T-helper 9 cell (primary cell): ENCODE data around the gene RRM1.
"Not testable (repeated sequence)": the region's sequence is repeated elsewhere in the genome, so short reads cannot be mapped to it uniquely, and the experiment has no call there.

Source experiments
- DNase-seq: peaks from one replicate; pipeline ENCODE4 v3.0.0-alpha.2; 2020

RRM1 gene

DNA sequence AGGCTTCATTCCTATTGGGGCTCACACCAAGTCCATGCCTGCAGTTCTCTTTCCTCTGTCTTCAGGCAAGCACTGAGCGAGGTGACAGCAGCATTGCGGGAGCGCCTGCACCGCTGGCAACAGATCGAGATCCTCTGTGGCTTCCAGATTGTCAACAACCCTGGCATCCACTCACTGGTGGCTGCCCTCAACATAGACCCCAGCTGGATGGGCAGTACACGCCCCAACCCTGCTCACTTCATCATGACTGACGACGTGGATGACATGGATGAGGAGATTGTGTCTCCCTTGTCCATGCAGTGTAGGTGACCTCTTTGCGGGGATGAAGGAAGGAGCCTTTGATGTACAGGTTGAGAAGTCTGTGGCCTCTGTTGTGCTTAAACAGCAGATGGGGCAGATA lies 11.4 kb upstream of the RRM1 start:
- no peak for DNase-seq

DNA sequence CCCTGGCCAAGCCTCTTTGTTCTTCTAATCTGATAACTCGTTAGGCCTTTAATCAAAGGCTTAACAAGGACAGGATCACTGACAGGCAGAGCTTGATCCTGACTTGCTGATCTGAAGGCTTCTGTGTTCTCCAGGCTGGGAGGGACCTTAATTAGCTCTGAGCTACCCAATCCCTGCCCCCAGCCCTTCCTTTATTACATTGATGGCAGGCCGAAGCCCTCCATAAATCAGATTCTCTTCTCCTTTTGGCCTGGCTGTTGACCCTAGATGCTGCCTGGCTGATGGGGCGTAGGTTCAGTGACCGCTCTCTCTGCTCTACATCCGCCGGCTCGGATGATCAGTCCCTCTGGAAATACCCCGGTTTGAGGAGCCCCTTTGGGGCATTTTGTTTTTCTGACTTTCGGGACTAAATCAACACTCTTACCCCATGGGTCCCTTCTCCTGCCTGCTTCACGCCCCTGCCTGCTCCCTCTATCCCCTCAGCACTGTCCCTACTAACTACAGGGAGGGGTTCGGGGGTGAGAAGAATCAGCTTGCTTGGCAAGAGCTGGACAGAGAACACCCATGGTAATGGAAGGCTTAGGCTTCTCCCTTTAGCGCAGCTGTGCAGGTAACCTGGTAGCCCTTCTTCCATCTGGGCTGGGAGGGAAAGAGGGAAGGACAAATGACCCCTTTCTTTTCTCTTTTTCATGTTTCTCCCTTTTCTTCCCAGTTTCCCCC lies 10.0 kb upstream of the RRM1 start:
- no peak for DNase-seq

DNA sequence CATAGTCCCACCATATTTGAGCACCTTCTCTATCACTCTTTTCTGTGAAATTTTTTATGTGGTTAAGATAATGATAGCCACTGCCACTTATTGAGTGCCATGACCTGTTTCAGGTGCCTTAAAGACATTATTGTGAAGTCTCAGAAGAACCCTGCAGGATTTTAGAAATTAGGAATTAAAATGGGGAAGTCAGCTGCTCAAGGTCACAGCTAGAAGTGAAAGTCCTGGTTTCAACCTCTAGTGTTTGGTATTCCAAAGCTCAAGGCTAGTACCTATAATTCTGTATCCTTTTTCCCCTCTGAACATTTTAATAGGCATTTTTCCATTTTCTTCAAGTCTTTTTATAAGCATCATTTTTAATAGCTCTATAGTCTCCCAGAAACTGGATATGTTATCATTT lies 9.0 kb upstream of the RRM1 start:
- no peak for DNase-seq

DNA sequence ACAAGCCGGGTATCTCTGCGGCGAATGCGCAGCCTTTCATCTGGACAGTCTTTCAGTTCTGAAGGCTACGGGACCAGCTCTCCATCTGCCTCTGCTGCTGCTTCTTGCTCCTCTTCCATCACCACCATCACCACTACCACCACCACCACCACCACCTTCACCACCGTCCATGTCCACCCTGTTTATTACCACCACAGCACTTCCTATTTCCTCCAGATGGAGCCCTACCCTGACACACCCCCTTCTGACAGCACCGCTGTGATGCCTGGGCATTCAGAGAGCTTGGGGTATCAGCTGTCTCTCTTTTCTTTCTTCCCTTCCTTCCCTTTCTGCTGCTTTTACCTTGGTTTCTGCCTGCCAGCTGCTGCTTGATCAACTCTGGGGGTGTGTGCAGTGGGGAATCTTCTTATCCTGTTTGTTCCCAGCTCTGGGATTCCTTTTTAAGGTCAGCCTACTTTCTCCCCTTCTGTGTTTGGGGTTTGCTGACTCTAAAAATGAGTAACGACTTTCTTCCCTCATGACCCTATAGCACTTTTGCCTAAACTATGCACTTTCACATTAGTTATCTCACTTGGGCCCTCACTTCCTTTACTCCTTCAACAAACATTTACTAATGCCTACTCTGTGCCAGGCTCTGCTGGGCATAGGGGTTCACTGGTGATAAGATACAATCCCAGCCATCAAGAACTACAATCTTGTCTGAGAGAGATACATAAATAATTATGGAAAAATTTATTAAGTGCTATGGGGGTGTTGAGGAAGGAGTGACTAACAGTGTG lies 7.8 kb upstream of the RRM1 start:
- no peak for DNase-seq

DNA sequence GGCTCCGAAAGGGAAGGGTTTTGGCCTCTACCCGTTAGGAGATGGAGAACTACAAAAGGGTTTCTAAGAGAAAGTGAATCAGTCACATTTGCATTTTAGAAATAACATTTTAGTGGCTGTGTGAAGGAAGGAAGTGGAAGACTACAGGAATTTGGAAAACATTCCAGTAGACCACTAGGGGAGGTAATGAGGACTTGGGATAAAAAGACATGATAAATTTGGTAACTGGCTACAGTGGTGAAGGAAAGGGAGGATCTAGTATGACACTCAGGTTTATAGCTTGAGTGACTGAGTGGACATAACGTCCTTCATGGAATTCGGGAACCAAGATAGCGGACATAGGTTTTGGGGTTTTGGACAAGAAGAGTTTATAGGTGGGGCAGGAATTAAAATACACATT lies 7.0 kb upstream of the RRM1 start:
- no peak for DNase-seq

DNA sequence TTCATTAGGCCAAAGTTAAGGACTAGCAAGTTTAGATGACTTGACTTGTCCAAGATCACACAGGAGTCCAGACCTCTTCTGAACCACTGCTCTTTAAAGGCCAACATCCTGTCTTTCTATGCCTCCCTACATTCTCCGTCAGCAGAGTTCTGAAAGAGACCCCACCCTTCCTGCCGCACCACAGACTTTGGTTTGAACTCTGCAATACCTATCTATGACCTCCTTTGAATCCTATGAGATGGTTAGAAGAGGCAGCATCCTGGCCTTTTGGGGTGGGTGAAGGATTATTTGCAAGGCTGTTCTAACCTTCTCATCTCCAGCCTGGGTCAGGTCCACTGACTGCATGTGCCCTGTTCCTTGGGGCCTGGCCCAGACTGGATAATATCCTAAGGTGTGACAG lies 4.3 kb upstream of the RRM1 start:
- peak; percentile 30 for DNase-seq

DNA sequence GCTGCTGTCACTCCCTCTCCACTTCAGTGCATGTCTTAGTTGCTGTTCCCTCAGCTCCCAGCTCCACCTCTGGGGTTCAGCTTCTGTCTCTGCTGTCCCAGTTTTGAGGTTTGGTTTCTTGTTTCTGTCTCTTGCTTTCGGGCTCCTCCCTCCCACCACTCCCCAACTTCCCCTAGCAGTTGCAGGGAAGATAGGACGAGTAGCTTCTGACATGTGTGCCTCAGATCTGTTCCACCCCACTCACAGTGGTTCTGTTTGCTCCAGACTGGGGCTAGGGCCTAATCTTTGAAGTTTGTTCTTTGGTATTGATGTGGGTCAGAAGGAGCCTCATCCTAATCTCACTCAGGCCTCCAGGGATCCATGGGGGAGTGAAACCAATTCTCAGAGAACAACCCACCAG lies 2.6 kb upstream of the RRM1 start:
- no peak for DNase-seq

DNA sequence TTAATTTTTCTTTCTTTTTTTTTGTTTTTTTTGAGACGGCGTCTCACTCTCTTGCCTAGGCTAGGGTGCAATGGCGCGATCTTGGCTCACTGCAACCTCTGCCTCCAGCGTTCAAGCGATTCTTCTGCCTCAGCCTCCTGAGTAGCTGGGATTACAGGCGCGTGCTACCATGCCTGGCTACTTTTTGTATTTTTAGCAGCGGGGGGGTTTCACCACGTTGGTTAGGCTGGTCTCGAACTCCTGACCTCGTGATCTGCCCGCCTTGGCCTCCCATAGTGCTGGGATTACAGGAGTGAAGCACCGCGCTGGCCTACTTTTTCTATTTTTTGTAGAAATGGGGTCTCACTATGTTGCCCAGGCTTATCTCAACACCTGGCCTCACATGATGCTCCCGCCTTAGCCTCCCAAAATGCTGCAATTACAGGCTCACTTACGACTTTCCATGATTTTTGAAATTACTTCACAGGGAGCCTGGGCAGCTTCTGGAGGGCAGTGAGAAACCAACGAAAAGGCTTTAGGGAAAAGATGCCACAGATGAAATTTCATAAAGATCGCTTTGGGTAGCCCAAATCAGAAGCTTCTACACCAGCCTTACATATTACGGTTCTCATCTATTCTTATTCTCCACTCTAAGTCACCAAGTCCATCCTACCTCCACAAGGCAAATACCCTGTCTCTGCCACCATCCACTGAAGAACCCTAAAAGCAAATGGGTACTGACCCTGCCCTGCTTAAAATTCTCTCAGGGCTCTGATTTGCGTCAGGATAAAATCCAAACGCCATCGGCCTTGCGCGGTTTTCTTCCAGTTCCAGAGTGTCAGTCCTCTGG lies 866 bp upstream of the RRM1 start:
- no peak for DNase-seq

DNA sequence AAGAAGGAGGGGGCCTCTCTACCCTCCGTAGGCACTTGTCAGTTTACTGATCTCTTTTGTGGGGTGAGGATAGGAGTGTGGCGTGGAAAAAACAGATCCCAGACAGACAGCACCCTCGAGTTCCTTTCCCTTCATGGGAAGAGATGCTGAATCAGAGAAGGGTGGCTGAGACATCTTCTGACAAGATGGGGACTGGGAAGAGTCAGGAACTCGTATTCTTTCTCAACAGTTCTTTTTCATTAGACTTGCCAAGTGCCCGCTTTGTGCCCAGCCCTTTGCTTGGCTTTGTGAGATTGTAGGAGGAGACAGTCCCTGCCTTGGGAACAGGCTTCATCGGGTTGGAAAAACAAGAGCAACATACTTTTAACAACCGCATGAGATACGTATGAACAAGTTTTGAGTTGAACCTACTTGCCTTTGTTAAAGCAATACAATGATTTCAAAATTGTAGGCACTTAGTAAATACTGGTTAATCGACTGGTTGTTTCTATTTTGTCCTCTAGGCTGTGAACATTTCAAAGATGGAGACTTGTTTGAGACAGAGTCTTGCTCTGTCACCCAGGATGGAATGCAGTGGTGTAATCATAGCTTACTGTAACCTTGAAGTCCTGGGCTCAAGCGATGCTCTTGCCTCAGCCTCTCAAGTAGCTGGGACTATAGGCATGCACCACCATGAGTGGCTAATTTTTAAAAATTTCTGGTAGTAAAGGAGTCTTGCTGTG lies 1.1 kb downstream of the RRM1 start:
- DNase-seq, result no peak

DNA sequence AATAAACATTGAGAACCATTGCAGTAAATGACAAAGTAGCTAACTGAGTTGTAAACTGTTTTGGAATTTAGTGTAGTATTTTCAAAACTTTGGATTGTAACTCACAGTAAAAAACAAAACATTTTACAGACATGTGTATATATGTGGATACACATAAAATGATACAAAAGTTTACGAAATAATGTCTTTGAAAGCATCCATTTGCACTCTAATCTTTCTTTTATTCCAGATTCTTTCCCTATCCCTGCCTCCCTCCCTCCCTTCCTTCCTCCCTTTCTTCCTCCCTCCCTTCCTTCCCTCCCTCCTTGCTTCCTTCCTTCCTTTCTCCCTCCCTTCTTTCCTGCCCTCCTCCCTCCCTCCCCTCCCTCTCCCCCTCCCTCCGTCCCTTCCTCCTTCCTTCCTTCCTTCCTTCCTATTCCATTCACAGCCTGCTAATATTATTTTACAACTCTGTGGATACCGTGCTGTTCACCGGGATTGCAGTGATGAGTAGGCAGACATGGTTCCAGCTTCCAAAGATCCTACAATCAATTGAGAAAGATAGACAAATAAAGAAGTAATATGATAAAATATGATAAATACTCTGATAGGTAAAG lies 3.5 kb downstream of the RRM1 start:
- no peak for DNase-seq

DNA sequence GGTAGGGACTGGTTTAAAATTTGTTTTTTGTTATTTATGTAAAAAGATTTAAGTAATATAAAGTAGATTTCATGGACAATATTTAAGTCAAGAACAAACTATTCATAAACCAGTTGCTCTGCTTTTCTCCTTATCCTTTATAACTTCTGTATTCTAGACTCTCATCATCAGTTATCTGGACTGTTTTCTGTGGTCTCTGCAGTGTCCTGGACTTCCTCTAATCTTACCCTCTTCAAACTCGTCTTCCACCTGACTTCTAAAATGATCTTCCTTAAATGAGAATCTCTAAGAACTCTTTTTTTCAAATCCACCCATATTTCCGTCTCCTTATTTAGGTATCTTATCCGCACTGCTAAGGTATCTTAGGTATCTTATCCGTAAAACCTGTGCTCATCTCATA lies 8.1 kb downstream of the RRM1 start:
- DNase-seq, result no peak

DNA sequence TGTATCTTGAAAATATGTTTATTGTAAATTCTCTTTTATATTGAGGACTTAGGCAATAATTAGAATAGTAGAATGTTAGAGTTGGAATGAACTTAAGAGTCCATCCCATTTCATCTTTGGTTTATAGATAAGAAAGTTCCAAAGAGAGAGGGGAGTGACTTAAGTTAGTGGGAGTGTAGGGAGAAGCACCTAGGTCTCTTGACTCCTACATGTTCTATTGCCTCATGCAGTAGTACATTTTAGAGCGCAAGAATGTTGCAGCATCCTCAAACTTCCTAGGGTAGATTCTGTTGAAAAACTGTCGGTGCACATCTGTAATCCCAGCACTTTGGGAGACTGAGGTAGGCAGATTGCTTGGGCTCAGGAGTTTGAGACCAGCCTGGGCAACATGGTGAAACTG lies 8.7 kb downstream of the RRM1 start:
- DNase-seq, result no peak

DNA sequence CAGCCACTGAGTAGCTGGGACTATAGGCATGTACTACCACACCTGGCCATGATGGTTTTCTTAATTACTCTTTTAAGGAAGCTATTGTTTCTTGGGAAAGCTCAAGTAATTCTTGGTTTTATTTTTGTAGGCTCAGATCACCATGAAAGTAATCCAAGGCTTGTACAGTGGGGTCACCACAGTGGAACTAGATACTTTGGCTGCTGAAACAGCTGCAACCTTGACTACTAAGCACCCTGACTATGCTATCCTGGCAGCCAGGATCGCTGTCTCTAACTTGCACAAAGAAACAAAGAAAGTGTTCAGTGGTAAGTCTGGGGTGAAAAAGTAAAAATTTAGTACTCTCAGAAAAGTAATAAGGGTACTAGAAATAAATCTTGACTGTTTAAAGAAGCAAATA lies 11.3 kb downstream of the RRM1 start:
- DNase-seq, result no peak

DNA sequence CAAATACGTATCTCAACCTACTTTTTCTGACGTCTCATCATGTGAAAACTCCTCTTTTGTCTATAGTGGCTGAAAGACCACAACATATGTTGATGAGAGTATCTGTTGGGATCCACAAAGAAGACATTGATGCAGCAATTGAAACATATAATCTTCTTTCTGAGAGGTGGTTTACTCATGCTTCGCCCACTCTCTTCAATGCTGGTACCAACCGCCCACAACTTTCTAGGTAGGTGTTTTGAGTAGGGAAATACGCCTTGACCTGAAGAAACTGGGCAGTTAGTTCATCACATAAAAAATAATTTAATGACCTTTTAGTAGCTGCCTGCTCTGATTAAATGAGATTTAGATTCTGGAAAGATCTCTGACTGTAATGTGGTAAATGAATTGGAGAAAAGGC lies 17.2 kb downstream of the RRM1 start:
- DNase-seq, result no peak

DNA sequence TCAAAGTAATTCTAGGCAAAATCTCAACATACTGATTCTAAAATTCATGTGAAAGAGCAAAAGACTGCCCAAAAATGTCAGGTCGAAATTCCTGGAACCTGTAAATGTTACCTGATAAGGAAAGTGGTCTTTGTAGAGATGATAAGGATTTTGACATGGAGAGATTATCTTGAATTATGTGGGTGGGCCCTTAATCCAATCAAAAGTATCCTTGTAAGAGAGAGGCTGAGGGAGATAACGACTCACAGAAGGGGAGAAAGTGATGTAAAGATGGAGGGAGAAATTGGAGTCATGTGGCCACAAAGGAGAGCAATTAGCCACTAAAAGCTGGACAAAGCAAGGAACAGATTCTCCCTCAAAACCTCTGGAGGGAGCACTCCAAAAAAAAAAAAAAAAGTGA lies 20.5 kb downstream of the RRM1 start:
- DNase-seq, result no peak

DNA sequence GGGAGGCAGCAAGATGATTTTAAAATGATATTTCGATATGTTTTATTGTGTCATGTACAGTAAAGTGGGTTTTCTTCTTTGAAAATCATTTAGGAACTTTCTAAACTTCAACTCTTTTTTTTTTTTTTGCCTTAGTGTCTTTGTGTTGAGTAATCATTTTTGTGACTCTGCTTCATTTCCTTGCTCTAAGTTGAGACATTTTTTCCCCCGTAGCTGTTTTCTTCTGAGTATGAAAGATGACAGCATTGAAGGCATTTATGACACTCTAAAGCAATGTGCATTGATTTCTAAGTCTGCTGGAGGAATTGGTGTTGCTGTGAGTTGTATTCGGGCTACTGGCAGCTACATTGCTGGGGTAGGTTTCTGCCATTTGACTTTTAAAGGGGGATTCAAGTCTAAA lies 23.5 kb downstream of the RRM1 start:
- no peak for DNase-seq

DNA sequence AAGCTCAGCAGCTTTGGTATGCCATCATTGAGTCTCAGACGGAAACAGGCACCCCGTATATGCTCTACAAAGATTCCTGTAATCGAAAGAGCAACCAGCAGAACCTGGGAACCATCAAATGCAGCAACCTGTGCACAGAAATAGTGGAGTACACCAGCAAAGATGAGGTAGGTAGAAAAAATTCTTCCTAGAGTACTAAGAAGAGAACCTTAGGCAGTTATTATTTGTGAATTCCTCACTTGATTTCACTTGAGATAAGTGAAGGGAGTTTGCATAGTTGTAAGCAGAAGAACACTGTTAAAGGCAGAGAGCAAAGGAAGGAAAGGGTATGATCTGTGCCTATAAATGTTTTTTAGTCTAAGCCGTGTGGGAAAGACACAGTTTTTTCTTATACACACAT lies 28.6 kb downstream of the RRM1 start:
- DNase-seq, result no peak

DNA sequence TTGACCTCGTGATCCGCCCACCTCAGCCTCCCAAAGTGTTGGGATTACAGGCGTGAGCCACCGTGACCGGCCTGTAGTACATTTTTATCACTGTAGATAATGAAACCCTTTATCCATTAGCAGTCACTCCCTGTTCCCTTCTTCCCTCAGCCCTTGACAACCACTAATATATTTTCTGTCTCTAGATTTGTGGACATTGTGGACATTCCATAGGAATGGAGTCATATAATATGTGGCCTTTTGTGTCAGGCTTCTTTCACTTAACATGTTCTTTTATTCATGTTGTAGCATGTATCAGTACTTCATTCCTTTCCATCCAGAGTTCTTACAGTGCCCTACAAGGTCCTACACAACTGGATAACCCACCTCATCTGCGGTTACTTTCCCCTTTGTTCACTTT lies 30.5 kb downstream of the RRM1 start:
- DNase-seq, result no peak

DNA sequence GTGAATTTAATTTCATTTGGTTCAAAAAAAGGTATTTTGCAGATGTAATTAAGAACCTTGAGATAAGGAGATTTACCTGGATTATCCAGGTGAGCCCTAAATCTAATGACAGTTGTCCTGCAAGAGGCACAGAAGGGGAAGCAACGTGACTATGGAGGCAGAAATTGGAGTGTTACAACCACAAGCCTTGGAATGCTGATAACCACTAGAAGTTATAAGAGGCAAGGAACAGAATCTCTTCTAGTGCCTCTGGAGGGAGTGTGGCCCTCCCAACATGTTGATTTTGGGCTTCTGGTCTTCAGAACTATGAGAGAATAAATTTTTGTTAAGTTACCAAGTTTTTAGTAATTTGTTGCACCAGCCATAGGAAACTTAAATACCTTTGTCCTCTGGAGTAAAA lies 32.8 kb downstream of the RRM1 start:
- no peak for DNase-seq

DNA sequence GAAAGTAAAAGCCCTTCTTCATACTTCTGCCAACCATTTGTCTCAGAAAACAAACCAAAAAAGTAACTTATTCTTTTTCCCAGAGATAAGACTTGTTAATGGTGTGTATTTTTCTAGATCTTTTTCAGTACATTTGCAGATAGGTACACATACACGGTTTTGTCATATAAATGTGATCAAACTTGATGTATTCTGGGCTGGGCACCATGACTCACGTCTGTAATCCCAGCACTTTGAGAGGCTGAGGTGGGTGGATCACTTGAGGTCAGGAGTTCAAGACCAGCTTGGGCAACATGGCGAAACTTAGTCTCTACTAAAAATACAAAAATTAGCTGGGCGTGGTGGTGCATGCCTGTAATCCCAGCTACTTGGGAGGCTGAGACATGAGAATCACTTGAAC lies 35.6 kb downstream of the RRM1 start:
- not testable (repeated sequence) for DNase-seq

DNA sequence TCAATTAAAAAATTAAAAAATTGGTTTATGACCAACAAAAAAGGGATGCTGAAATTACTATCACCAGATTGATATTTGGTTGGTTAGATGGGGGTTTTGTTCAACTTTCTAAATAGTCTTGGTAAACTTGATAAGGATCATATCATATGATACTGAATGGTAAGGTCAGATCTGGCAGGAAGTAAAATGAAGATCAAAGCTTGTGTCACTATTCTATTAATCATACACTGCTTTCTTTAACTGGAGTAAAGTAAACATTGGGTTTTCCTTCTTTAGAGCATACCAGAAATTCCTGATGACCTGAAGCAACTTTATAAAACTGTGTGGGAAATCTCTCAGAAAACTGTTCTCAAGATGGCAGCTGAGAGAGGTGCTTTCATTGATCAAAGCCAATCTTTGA lies 40.2 kb downstream of the RRM1 start:
- DNase-seq, result no peak

DNA sequence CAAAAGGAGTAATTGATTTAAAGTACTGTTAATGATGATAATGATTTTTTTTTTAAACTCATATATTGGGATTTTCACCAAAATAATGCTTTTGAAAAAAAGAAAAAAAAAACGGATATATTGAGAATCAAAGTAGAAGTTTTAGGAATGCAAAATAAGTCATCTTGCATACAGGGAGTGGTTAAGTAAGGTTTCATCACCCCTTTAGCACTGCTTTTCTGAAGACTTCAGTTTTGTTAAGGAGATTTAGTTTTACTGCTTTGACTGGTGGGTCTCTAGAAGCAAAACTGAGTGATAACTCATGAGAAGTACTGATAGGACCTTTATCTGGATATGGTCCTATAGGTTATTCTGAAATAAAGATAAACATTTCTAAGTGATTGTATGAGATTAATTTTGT lies 43.9 kb downstream of the RRM1 start:
- no peak for DNase-seq
